PFSK-1 (cell line): ENCODE results near the gene AZGP1.

Experiments
- TAF1 ChIP-seq: IDR thresholded peaks from 2 replicates; pipeline ENCODE4 v1.6.1; 2012; ENCODE audit warnings: low read length, control low read depth, borderline replicate concordance; ENCODE audit not compliant: insufficient read depth
- TF ChIP-seq, protein P1 (sequence below), 2 experiments: IDR thresholded peaks; 2 replicates each; pipeline versions ENCODE4 v1.6.1 to v1.8.0; 2011 to 2012; ENCODE audit warnings: low read depth in 2 of 2, low read length in 2 of 2, control low read depth in 1 of 2, inconsistent platforms in 1 of 2, mild to moderate bottlenecking in 1 of 2, moderate library complexity in 1 of 2; ENCODE audit not compliant: insufficient read depth in 1 of 2

DNA sequence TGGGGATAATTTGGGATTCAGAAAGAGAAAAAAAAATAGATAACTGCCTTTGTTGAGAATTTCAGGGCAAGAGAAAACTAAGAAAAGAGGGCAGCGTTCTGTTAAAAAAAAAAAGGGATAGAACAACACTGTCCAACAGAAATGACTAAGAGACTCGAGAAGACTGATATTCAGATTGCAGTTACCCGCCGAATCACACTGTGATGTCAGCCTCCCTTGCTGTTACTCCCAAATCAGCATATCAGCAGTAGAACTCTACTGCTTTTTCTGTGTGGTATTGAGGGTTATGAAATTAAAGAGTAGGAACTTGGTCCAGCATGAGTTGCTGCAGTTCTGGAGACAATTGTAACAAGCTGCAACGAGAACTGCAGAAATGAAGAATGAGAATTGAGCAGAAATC is 48.3 kb downstream of the AZGP1 start:
- TF ChIP-seq, protein P1, sequence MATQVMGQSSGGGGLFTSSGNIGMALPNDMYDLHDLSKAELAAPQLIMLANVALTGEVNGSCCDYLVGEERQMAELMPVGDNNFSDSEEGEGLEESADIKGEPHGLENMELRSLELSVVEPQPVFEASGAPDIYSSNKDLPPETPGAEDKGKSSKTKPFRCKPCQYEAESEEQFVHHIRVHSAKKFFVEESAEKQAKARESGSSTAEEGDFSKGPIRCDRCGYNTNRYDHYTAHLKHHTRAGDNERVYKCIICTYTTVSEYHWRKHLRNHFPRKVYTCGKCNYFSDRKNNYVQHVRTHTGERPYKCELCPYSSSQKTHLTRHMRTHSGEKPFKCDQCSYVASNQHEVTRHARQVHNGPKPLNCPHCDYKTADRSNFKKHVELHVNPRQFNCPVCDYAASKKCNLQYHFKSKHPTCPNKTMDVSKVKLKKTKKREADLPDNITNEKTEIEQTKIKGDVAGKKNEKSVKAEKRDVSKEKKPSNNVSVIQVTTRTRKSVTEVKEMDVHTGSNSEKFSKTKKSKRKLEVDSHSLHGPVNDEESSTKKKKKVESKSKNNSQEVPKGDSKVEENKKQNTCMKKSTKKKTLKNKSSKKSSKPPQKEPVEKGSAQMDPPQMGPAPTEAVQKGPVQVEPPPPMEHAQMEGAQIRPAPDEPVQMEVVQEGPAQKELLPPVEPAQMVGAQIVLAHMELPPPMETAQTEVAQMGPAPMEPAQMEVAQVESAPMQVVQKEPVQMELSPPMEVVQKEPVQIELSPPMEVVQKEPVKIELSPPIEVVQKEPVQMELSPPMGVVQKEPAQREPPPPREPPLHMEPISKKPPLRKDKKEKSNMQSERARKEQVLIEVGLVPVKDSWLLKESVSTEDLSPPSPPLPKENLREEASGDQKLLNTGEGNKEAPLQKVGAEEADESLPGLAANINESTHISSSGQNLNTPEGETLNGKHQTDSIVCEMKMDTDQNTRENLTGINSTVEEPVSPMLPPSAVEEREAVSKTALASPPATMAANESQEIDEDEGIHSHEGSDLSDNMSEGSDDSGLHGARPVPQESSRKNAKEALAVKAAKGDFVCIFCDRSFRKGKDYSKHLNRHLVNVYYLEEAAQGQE (IDR thresholded peaks at IDR 0.05; ENCODE audit: insufficient read depth in 1 of 2, low read depth in 2 of 2, low read length in 2 of 2) = no peak
- TF ChIP-seq TAF1 = no peak
